B cell (primary cell): ENCODE data around the gene CYB5RL. TPM values are rescaled to one million over a fixed set of nuclear protein-coding genes. Genes with fewer than 3 reads are reported as not detected.

Experiments used
- ATAC-seq: fragments of 200-7000 bp; cut with Tn5 transposase; one replicate; pipeline ENCODE4 v1.10.0; 2021; ENCODE audit warnings: low read depth, mild to moderate bottlenecking, moderate number of reproducible peaks, moderate library complexity
- CTCF ChIA-PET: fragments of 350-600 bp; sonication (Branson Sonifier 250); formaldehyde crosslinking; loops from one replicate; lab custom pipeline; 2021; ENCODE audit warnings: antibody characterized with exemption, inconsistent platforms; lab: Charles Lee
- POLR2A ChIA-PET: fragments of 350-600 bp; sonication (Branson Sonifier 250); formaldehyde crosslinking; loops from one replicate; lab custom pipeline; 2021; ENCODE audit warnings: antibody characterized with exemption; lab: Charles Lee
- DNase-seq: peaks from one replicate; pipeline ENCODE4 v3.0.0; 2013
- H2AFZ ChIP-seq: 2 replicates; pipeline ENCODE4 v1.6.1; 2012; ENCODE audit warnings: mild to moderate bottlenecking, low read depth, low read length; ENCODE audit not compliant: insufficient read depth, poor library complexity, severe bottlenecking
- H3K27ac ChIP-seq, 2 donors: 1 replicate in 1 of 2; 2 replicates in 1 of 2; pipeline ENCODE4 v1.5.1; 2012 to 2013; ENCODE audit warnings: low read length in 2 of 2, mild to moderate bottlenecking in 2 of 2, moderate library complexity in 1 of 2
- H3K27me3 ChIP-seq, 4 experiments: fragments of 200-600 bp in 1 of 4; sonication (generic) in 1 of 4; replicated peaks in 1 of 4; 1 replicate in 2 of 4; 2 replicates in 2 of 4; pipeline versions ENCODE4 v1.6.1 to v1.7.0; 2013 to 2016; ENCODE audit warnings: low read length in 3 of 4, mild to moderate bottlenecking in 2 of 4, mixed read lengths in 1 of 4, moderate library complexity in 1 of 4; ENCODE audit not compliant: insufficient read depth in 4 of 4, control insufficient read depth in 3 of 4; ENCODE audit errors: control extremely low read depth in 1 of 4
- H3K36me3 ChIP-seq, 2 experiments: replicated peaks in 1 of 2; 1 replicate in 1 of 2; 2 replicates in 1 of 2; pipeline versions ENCODE4 v1.6.1 to v1.7.1; 2013; ENCODE audit warnings: low read length in 1 of 2; ENCODE audit not compliant: insufficient read depth in 2 of 2, control insufficient read depth in 1 of 2; ENCODE audit errors: control extremely low read depth in 1 of 2, extremely low read depth in 1 of 2
- H3K4me1 ChIP-seq, 2 donors: fragments of 200-600 bp in 1 of 2; sonication (generic) in 1 of 2; 1 replicate in 1 of 2; 2 replicates in 1 of 2; pipeline versions ENCODE4 v1.5.1 to v1.6.1; 2013 to 2017; ENCODE audit warnings: low read length in 2 of 2; ENCODE audit not compliant: control insufficient read depth in 2 of 2, insufficient read depth in 2 of 2
- H3K4me2 ChIP-seq: replicated peaks from 2 replicates; pipeline ENCODE3; 2012; ENCODE audit warnings: mild to moderate bottlenecking, low read depth, low read length; ENCODE audit not compliant: poor library complexity, severe bottlenecking
- H3K4me3 ChIP-seq, 5 experiments: fragments of 200-600 bp in 1 of 5; sonication (generic) in 1 of 5; 1 replicate in 3 of 5; 2 replicates in 2 of 5; pipeline versions ENCODE4 v1.5.1 to v1.7.0; 2011 to 2016; ENCODE audit warnings: low read length in 4 of 5, mild to moderate bottlenecking in 4 of 5, low read depth in 2 of 5, control low read depth in 1 of 5, moderate library complexity in 1 of 5; ENCODE audit not compliant: insufficient read depth in 1 of 5; ENCODE audit errors: control extremely low read depth in 1 of 5, extremely low read depth in 1 of 5
- H3K79me2 ChIP-seq: fragments of 200-600 bp; sonication (generic); one replicate; pipeline ENCODE4 v1.6.0; 2016; ENCODE audit warnings: low read length; ENCODE audit not compliant: control insufficient read depth, insufficient read depth
- H3K9ac ChIP-seq: fragments of 200-600 bp; sonication (generic); 2 replicates; pipeline ENCODE4 v1.6.1; 2017; ENCODE audit warnings: mild to moderate bottlenecking, low read length, moderate library complexity
- H3K9me3 ChIP-seq, 3 donors: one replicate each; pipeline versions ENCODE4 v1.6.1 to v1.7.1; 2013; ENCODE audit warnings: low read length in 2 of 3; ENCODE audit not compliant: control insufficient read depth in 2 of 3, insufficient read depth in 1 of 3; ENCODE audit errors: control extremely low read depth in 1 of 3
- H4K20me1 ChIP-seq: 2 replicates; pipeline ENCODE4 v1.6.0; 2012; ENCODE audit warnings: mild to moderate bottlenecking, low read length; ENCODE audit not compliant: insufficient read depth, control insufficient read depth, poor library complexity, severe bottlenecking
- H3K27ac Mint-ChIP-seq: one replicate; pipeline ENCODE4 v1.8.0; 2021; ENCODE audit warnings: mixed read lengths
- H3K27me3 Mint-ChIP-seq: one replicate; pipeline ENCODE4 v1.8.0; 2021; ENCODE audit warnings: mixed read lengths
- H3K4me1 Mint-ChIP-seq: one replicate; pipeline ENCODE4 v1.8.0; 2021; ENCODE audit warnings: mixed read lengths
- H3K4me3 Mint-ChIP-seq: one replicate; pipeline ENCODE4 v1.8.0; 2021; ENCODE audit warnings: mixed read lengths
- H3K9me3 Mint-ChIP-seq: one replicate; pipeline ENCODE4 v1.8.0; 2022; ENCODE audit warnings: mixed read lengths; ENCODE audit not compliant: insufficient read depth
- EZH2 ChIP-seq: IDR thresholded peaks from 2 replicates; pipeline ENCODE4 v1.6.1; 2012; ENCODE audit warnings: borderline replicate concordance, low read depth, mild to moderate bottlenecking, moderate library complexity, low read length; ENCODE audit not compliant: insufficient read depth, poor library complexity, severe bottlenecking
- WGBS: methylation state at CpG from one replicate; pipeline ENCODE4 v1.1.5; 2013; ENCODE audit warnings: missing lambda C conversion rate; ENCODE audit not compliant: insufficient coverage; 5-methylcytosine and 5-hydroxymethylcytosine counted together
- intact Hi-C: fragments of 100-400 bp; cut with micrococcal nuclease; formaldehyde crosslinking; loops from one replicate; pipeline ENCODE4 v1.10.0; 2022
- polyA plus RNA-seq: library from polyadenylated mRNA; depleted of rRNA; stranded (reverse); fragments of >200 nt; gene quantifications from 2 replicates; pipeline ENCODE4 v1.2.3, GENCODE V29; 2012
- total RNA-seq, 2 donors: library from RNA; stranded (reverse); fragments of 120-200 nt in 1 of 2; gene quantifications; 1 replicate in 1 of 2; 2 replicates in 1 of 2; pipeline versions ENCODE4 v1.2.3 to v1.2.4, GENCODE V29; 2013 to 2022
- TF ChIP-seq, protein P1 (sequence below): fragments of 200-600 bp; IDR thresholded peaks from one replicate; pipeline ENCODE4 v1.8.0; 2022; ENCODE audit warnings: antibody characterized with exemption, mild to moderate bottlenecking

The CYB5RL gene
- total and polyA plus RNA-seq, 2 donors (not counting 1 experiment from before 2014, with no cell fraction given) = 7.9 to 12.4 TPM

- POLR2A ChIA-PET = interaction anchor here (1.3 to 2.0 kb wide), 2 partner anchors 207 to 255 kb away, joined by 3 to 4 read pairs; partner anchors contain the start of genes IFT25 and LRRC42
- TF ChIP-seq, protein P1, sequence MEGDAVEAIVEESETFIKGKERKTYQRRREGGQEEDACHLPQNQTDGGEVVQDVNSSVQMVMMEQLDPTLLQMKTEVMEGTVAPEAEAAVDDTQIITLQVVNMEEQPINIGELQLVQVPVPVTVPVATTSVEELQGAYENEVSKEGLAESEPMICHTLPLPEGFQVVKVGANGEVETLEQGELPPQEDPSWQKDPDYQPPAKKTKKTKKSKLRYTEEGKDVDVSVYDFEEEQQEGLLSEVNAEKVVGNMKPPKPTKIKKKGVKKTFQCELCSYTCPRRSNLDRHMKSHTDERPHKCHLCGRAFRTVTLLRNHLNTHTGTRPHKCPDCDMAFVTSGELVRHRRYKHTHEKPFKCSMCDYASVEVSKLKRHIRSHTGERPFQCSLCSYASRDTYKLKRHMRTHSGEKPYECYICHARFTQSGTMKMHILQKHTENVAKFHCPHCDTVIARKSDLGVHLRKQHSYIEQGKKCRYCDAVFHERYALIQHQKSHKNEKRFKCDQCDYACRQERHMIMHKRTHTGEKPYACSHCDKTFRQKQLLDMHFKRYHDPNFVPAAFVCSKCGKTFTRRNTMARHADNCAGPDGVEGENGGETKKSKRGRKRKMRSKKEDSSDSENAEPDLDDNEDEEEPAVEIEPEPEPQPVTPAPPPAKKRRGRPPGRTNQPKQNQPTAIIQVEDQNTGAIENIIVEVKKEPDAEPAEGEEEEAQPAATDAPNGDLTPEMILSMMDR = no peak
- TF ChIP-seq EZH2 = no peak
- H3K9me3 Mint-ChIP-seq = no peaks in the 10 kb centered on the region
- H3K27ac Mint-ChIP-seq = peak overlapping the region; percentile 88
- H3K27me3 Mint-ChIP-seq = no peaks in the 10 kb centered on the region
- no peak for ATAC-seq
- H3K4me1 Mint-ChIP-seq = peaks cover 34% of the 10 kb centered on the region
- H3K36me3 ChIP-seq = peaks cover 3 to 7% of the 10 kb centered on the region in 2 experiments
- peak overlapping the region; percentile 60 to 77 for H3K27ac ChIP-seq
- intact Hi-C loops = loop anchor here (1.0 kb wide), 3 partner anchors 207 to 362 kb away; partner anchors contain the start of gene NDC1
- H3K4me2 ChIP-seq = peak overlapping the region; percentile 90
- 3% methylated on average over 15 of the region's 15 CpGs for WGBS
- H3K4me3 ChIP-seq = peak overlapping the region; percentile 75 to 98 (median 88)
- H4K20me1 ChIP-seq = peaks cover 10% of the 10 kb centered on the region
- CTCF ChIA-PET = interaction anchor here (0.5 to 2.5 kb wide), 3 partner anchors 10 to 462 kb away, joined by 3 to 10 read pairs (median 4); no protein-coding TSS in a partner anchor
- no peaks in the 10 kb centered on the region for H3K9me3 ChIP-seq
- peak overlapping the region; percentile 82 for H3K9ac ChIP-seq
- no peaks in the 10 kb centered on the region for H3K27me3 ChIP-seq
- peak overlapping the region; percentile 87 for H2AFZ ChIP-seq
- H3K4me1 ChIP-seq = peaks cover 18 to 21% of the 10 kb centered on the region in 2 donors
- peak overlapping the region; percentile 97 for H3K4me3 Mint-ChIP-seq
- no peak for DNase-seq
- H3K79me2 ChIP-seq = peaks cover 41% of the 10 kb centered on the region
Measured at GRCh38 chr1:54200519-54200997, 728 bp upstream of the CYB5RL start.

DNA sequence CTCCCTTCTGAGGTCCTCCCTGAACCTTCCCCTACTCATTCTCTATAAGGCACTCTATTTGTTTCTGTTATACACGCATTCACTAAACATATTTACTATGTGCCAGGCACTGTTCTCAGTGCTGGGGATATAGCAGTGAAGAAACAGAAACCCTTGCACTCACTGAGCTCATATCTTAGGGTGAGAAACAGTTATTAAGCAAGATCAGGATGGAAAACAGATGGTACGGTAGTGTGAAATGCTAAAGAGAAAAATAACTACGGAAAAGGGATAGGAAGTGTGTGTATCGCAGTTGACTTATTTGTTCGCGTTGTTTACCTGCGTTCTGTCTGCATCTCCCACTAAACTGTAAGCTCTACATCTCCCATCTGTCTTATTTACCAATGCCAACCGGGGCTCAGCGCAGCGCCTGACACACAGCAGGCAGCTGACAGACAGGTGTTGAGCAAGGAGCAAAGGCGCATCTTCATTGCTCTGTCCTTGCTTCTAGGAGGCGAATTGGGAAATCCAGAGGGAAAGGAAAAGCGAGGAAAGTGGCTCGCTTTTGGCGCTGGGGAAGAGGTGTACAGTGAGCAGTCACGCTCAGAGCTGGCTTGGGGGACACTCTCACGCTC is 572 bp downstream of the CYB5RL start:
- peak overlapping the region; percentile 14 to 77 for H3K27ac ChIP-seq
- no peaks in the 10 kb centered on the region for H3K9me3 Mint-ChIP-seq
- ChIA-PET CTCF (interaction anchor here (0.6 to 2.5 kb wide), 8 partner anchors 7 to 290 kb away, joined by 3 to 10 read pairs (median 3); no protein-coding TSS in a partner anchor), POLR2A (interaction anchor here (0.6 to 2.0 kb wide), 2 partner anchors 142 to 254 kb away, joined by 4 read pairs; partner anchors contain the start of genes IFT25 and LRRC42)
- H3K4me1 ChIP-seq = peaks cover 18 to 21% of the 10 kb centered on the region in 2 donors
- H3K9me3 ChIP-seq = no peaks in the 10 kb centered on the region
- peak overlapping the region; percentile 88 for H3K27ac Mint-ChIP-seq
- ATAC-seq = no peak
- peak overlapping the region; percentile 90 for H3K4me2 ChIP-seq
- H3K27me3 Mint-ChIP-seq = no peaks in the 10 kb centered on the region
- H3K4me1 Mint-ChIP-seq = peaks cover 34% of the 10 kb centered on the region
- intact Hi-C loops = no loop called here
- H3K9ac ChIP-seq = peak overlapping the region; percentile 82
- peak overlapping the region; percentile 87 for H2AFZ ChIP-seq
- peaks cover 1 to 11% of the 10 kb centered on the region in 2 experiments for H3K36me3 ChIP-seq
- peak; percentile 32 for DNase-seq
- H3K27me3 ChIP-seq = no peaks in the 10 kb centered on the region
- H3K4me3 ChIP-seq = peak overlapping the region; percentile 75 to 98 (median 88)
- WGBS = 4% methylated on average over 10 of the region's 17 CpGs
- peaks cover 41% of the 10 kb centered on the region for H3K79me2 ChIP-seq
- TF ChIP-seq, protein P1 = no peak
- TF ChIP-seq EZH2 = no peak
- H4K20me1 ChIP-seq = peaks cover 4% of the 10 kb centered on the region
- H3K4me3 Mint-ChIP-seq = peak overlapping the region; percentile 97
